HepG2 (cell line): ENCODE data around the gene LYZL1. TPM values are rescaled to one million over a fixed set of nuclear protein-coding genes. Genes with fewer than 3 reads are reported as not detected.
A peak's percentile ranks its signal among the peaks of the same experiment; 100 is the strongest.
"Not testable (repeated sequence)": the region's sequence is repeated elsewhere in the genome, so short reads cannot be mapped to it uniquely, and the experiment has no call there.

ENCODE experiments used
- ATAC-seq: fragments of 200-7000 bp; cut with Tn5 transposase; 3 replicates; pipeline ENCODE4 v1.9.1; 2020; ENCODE audit warnings: mild to moderate bottlenecking, moderate library complexity
- BruUV-seq: library from RNA; stranded (reverse); fragments of 400-500 nt; replicated peaks from 2 replicates; lab custom pipeline; 2021; lab: Mats Ljungman, UMichigan
- CTCF ChIA-PET: fragments of 300-600 bp; formaldehyde crosslinking; extraction: SDS; loops from one replicate; lab custom pipeline; 2021; ENCODE audit warnings: low total read pairs, inconsistent platforms, low intra/inter-chr PET ratio; lab: Yijun Ruan, JAX
- POLR2A ChIA-PET: fragments of 350-600 bp; sonication (Branson Sonifier 250); formaldehyde crosslinking; loops from one replicate; lab custom pipeline; 2020; ENCODE audit warnings: antibody characterized with exemption, inconsistent platforms; lab: Yijun Ruan, JAX
- DNase-seq: peaks from one replicate; pipeline ENCODE4 v3.0.0-alpha.2; 2015; ENCODE audit warnings: low spot score
- FAIRE-seq: peaks from 3 replicates; lab custom pipeline; 2011; peaks lifted over from hg19 to GRCh38; lab: Jason Lieb, UNC
- H2AFZ ChIP-seq: one replicate; pipeline ENCODE4 v1.6.1; 2011; ENCODE audit warnings: low read length, inconsistent platforms
- H3K27ac ChIP-seq: fragments of 300-600 bp; 3 replicates; pipeline ENCODE4 v1.8.0; 2011; ENCODE audit warnings: mixed run types, mild to moderate bottlenecking, mixed read lengths, low read length, inconsistent platforms; ENCODE audit not compliant: insufficient read depth; ENCODE audit errors: extremely low read length
- H3K27me3 ChIP-seq, 2 experiments: fragments of 200-600 bp in 1 of 2; 2 replicates in 1 of 2; 3 replicates in 1 of 2; pipeline versions ENCODE4 v1.6.0 to v1.8.0; 2011; ENCODE audit warnings: low read length in 2 of 2, mild to moderate bottlenecking in 2 of 2, moderate library complexity in 2 of 2, inconsistent platforms in 1 of 2; ENCODE audit not compliant: insufficient read depth in 2 of 2, control insufficient read depth in 1 of 2
- H3K36me3 ChIP-seq, 2 experiments: fragments of 200-600 bp in 1 of 2; replicated peaks in 1 of 2; 2 replicates in 1 of 2; 3 replicates in 1 of 2; pipeline versions ENCODE4 v1.5.1 to v1.8.0; 2011; ENCODE audit warnings: low read length in 2 of 2, inconsistent platforms in 1 of 2; ENCODE audit not compliant: insufficient read depth in 2 of 2, control insufficient read depth in 1 of 2
- H3K4me1 ChIP-seq: 2 replicates; pipeline ENCODE4 v1.5.1; 2012; ENCODE audit warnings: low read length, inconsistent platforms; ENCODE audit not compliant: insufficient read depth
- H3K4me2 ChIP-seq: 2 replicates; pipeline ENCODE4 v1.6.0; 2011; ENCODE audit warnings: low read depth, low read length, inconsistent platforms
- H3K4me3 ChIP-seq, 3 experiments: fragments of 200-600 bp in 1 of 3; sonication (generic), shearing (Covaris generic) in 1 of 3; replicated peaks in 1 of 3; 2 replicates each; pipeline ENCODE4 v1.5.1; 2011 to 2016; ENCODE audit warnings: low read length in 3 of 3, inconsistent platforms in 2 of 3, low read depth in 2 of 3, mild to moderate bottlenecking in 2 of 3, control low read depth in 1 of 3, mixed read lengths in 1 of 3; ENCODE audit not compliant: insufficient read depth in 1 of 3
- H3K79me2 ChIP-seq: one replicate; pipeline ENCODE4 v1.6.1; 2011; ENCODE audit warnings: low read length, inconsistent platforms; ENCODE audit not compliant: insufficient read depth
- H3K9ac ChIP-seq: 2 replicates; pipeline ENCODE4 v1.6.0; 2011; ENCODE audit warnings: mild to moderate bottlenecking, low read depth, low read length, inconsistent platforms; ENCODE audit not compliant: insufficient read depth
- H3K9me3 ChIP-seq: 2 replicates; pipeline ENCODE4 v1.5.1; 2012; ENCODE audit warnings: mild to moderate bottlenecking, low read length
- H4K20me1 ChIP-seq: 2 replicates; pipeline ENCODE4 v1.6.0; 2011; ENCODE audit warnings: inconsistent platforms, mild to moderate bottlenecking, low read length, moderate library complexity; ENCODE audit not compliant: insufficient read depth
- MAFF ChIP-seq: IDR thresholded peaks from 2 replicates; pipeline ENCODE4 v1.6.1; 2011; ENCODE audit warnings: low read depth, low read length, improper control_type of control experiment
- MAFK ChIP-seq, 2 experiments: IDR thresholded peaks in 1 of 2; conservative IDR thresholded peaks in 1 of 2; 2 replicates each; pipeline ENCODE4 v1.6.1; 2011; ENCODE audit warnings: improper control_type of control experiment in 2 of 2, low read length in 2 of 2
- NFE2L2 ChIP-seq: fragments of 150-350 bp; IDR thresholded peaks from 2 replicates; pipeline ENCODE4 v1.6.1; 2014; ENCODE audit warnings: low read length
- ZNF121 ChIP-seq: sonication (generic); formaldehyde crosslinking; IDR thresholded peaks from 2 replicates; pipeline ENCODE4 v1.5.0; 2020; ENCODE audit warnings: mild to moderate bottlenecking, missing genetic modification reagents
- WGBS: methylation state at CpG from one replicate; pipeline ENCODE4 v1.1.6; 2017; ENCODE audit warnings: low lambda C conversion rate; 5-methylcytosine and 5-hydroxymethylcytosine counted together
- in situ Hi-C: cut with HindIII; loops from 2 replicates; pipeline ENCODE4 v1.10.0; 2017; ENCODE audit warnings: low pct_unique_long_range_greater_than_20kb; ENCODE audit not compliant: extremely low pct_ligation_motif_present
- intact Hi-C: fragments of 100-400 bp; cut with micrococcal nuclease; formaldehyde crosslinking; loops from one replicate; pipeline ENCODE4 v1.10.0; 2022; ENCODE audit not compliant: unreplicated experiment
- polyA plus RNA-seq, 8 experiments: library from polyadenylated mRNA; depleted of rRNA in 3 of 8; stranded (reverse) in 7 of 8; unstranded in 1 of 8; fragments of >200 nt; fragmentation: Illumina TruSeq in 4 of 8; extraction: Trizol in 4 of 8; gene quantifications; 2 replicates each; pipeline versions ENCODE4 v1.2.1 to v1.2.3, GENCODE V29; 2011 to 2016; ENCODE audit warnings: low read depth in 4 of 8, missing spikeins in 1 of 8, mixed read lengths in 1 of 8; ENCODE audit not compliant: insufficient read depth in 1 of 8
- total RNA-seq, 5 experiments: library from RNA; depleted of rRNA; stranded (reverse); fragments of >200 nt; fragmentation: Illumina TruSeq; extraction: Trizol; gene quantifications; 2 replicates each; pipeline ENCODE4 v1.2.3, GENCODE V29; 2016; ENCODE audit warnings: low read depth in 1 of 5
- TF ChIP-seq, protein P1 (sequence below): sonication (generic); formaldehyde crosslinking; IDR thresholded peaks from 2 replicates; pipeline ENCODE4 v1.5.0; 2020; ENCODE audit warnings: mild to moderate bottlenecking, missing genetic modification reagents

LYZL1 gene
- total and polyA plus RNA-seq, 2 of the 13 experiments (the other 11 are each of a cell fraction or from before 2014, with no cell fraction given) = not detected

DNA sequence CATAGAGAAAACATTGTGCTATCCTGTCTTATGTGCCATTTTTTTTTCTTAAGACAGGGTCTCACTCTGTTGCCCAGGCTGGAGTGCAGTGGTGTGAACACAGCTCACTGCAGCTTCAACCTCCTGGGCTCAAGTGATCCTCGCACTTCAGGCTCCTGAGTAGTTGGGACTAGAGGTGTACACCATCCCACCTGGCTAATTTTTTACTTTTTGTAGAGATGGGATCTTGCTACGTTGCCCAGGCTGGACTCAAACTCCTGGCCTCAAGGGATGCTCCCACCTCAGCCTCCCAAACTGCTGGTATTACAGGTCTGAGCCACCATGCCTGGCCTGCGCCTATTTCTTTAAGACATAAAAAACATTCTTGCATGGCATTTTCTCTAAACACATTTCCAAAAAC, 20.6 kb downstream of the LYZL1 start:
- Histone ChIP-seq H3K9me3 (no peaks in the 10 kb centered on the region), H3K4me1 (peaks cover 15% of the 10 kb centered on the region), H3K27me3 (no peaks in the 10 kb centered on the region), H3K9ac (no peak overlapping the region), H3K4me2 (no peak overlapping the region), H3K79me2 (no peaks in the 10 kb centered on the region), H3K4me3 (no peak overlapping the region), H3K27ac (no peak overlapping the region), H3K36me3 (no peaks in the 10 kb centered on the region), H2AFZ (no peak overlapping the region), H4K20me1 (no peaks in the 10 kb centered on the region)
- no TSS peak for BruUV-seq
- ATAC-seq = no peak
- POLR2A ChIA-PET = no interaction called here
- WGBS = 92% methylated on average over 3 of the region's 3 CpGs
- FAIRE-seq = no peak
- intact Hi-C loops = no loop called here
- peak; percentile 73 for TF ChIP-seq ZNF121
- TF ChIP-seq, protein P1, sequence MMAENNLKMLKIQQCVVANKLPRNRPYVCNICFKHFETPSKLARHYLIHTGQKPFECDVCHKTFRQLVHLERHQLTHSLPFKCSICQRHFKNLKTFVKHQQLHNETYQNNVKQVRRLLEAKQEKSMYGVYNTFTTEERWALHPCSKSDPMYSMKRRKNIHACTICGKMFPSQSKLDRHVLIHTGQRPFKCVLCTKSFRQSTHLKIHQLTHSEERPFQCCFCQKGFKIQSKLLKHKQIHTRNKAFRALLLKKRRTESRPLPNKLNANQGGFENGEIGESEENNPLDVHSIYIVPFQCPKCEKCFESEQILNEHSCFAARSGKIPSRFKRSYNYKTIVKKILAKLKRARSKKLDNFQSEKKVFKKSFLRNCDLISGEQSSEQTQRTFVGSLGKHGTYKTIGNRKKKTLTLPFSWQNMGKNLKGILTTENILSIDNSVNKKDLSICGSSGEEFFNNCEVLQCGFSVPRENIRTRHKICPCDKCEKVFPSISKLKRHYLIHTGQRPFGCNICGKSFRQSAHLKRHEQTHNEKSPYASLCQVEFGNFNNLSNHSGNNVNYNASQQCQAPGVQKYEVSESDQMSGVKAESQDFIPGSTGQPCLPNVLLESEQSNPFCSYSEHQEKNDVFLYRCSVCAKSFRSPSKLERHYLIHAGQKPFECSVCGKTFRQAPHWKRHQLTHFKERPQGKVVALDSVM (CRISPR knock-in tag) = no peak
- TF ChIP-seq, all 625 proteins: peak for 1
- in situ Hi-C loops = loop anchor here (10.0 kb wide), 1 partner anchor 675 kb away; no protein-coding TSS in a partner anchor
- CTCF ChIA-PET = no interaction called here
- DNase-seq = no peak

DNA sequence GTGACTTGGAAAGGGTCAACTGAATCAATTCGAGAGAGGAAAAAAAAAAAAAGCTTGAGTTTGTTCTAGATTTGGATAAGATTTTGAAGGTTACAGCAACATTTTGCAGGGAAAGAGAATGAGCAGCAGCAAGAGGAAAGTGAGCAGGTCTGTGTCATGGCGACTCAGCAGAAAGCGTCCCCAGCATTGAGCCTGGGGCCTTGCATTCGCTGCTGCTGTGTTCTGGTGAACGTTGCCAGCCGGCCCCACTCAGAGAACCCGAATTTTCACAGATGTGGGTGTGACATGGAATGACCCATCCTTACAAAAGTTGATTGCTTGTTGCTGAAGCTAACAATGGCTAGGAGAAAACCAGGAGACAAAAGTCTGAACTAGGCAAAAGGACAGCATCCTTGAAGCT, 21.6 kb downstream of the LYZL1 start:
- DNase-seq, H3K9ac ChIP-seq, POLR2A ChIA-PET, BruUV-seq, FAIRE-seq, H2AFZ ChIP-seq, CTCF ChIA-PET, H3K27ac ChIP-seq, H3K4me2 ChIP-seq, H3K4me3 ChIP-seq, H3K79me2 ChIP-seq, H3K27me3 ChIP-seq, H3K9me3 ChIP-seq, intact Hi-C loops, H4K20me1 ChIP-seq, H3K36me3 ChIP-seq: not testable (repeated sequence)
- WGBS = 81% methylated on average over 7 of the region's 7 CpGs
- in situ Hi-C loops = loop anchor here (10.0 kb wide), 1 partner anchor 1294 kb away; no protein-coding TSS in a partner anchor
- peak; percentile 38; the same call in 1 of the 3 replicates for ATAC-seq
- peaks cover 10% of the 10 kb centered on the region for H3K4me1 ChIP-seq
- TF ChIP-seq MAFF (0 out of 2 replicates have a peak, but pooled peaks have one; percentile 9), NFE2L2 (peak; percentile 60), MAFK (conservative IDR thresholded peaks at IDR 0.05 in 1 of 2, IDR thresholded peaks at IDR 0.05 in 1 of 2; ENCODE audit: low read length in 2 of 2) (peak in 1 of 2 experiments; percentile 48; a peak in 1 of 4 replicates)
